Chondrocyte (in vitro differentiated cells): ENCODE data around the gene RPSA. TPM values are rescaled to one million over a fixed set of nuclear protein-coding genes. Genes with fewer than 3 reads are reported as not detected.
"Not testable (repeated sequence)": the region's sequence is repeated elsewhere in the genome, so short reads cannot be mapped to it uniquely, and the experiment has no call there.

Experiments
- DNase-seq: peaks from one replicate; pipeline ENCODE4 v3.0.0; 2021; ENCODE audit warnings: mixed read lengths, low spot score
- H3K27ac Mint-ChIP-seq: one replicate; pipeline ENCODE4 v1.8.0; 2021; ENCODE audit warnings: mild to moderate bottlenecking, moderate library complexity, mixed read lengths; ENCODE audit not compliant: unreplicated experiment
- H3K27me3 Mint-ChIP-seq: 2 replicates; pipeline ENCODE4 v1.8.0; 2021; ENCODE audit warnings: low read depth, mixed read lengths
- H3K36me3 Mint-ChIP-seq: 2 replicates; pipeline ENCODE4 v1.8.0; 2021; ENCODE audit warnings: low read depth, mixed read lengths
- H3K4me1 Mint-ChIP-seq: 2 replicates; pipeline ENCODE4 v1.8.0; 2021; ENCODE audit warnings: low read depth, mild to moderate bottlenecking, mixed read lengths
- H3K4me3 Mint-ChIP-seq: one replicate; pipeline ENCODE4 v1.8.0; 2021; ENCODE audit warnings: mild to moderate bottlenecking, moderate library complexity, mixed read lengths; ENCODE audit not compliant: unreplicated experiment
- H3K9me3 Mint-ChIP-seq: 2 replicates; pipeline ENCODE4 v1.8.0; 2021; ENCODE audit warnings: low read depth, mixed read lengths
- CTCF ChIP-seq: fragments of 200-600 bp; sonication (generic); IDR thresholded peaks from 2 replicates; pipeline ENCODE4 v1.5.0; 2021; ENCODE audit warnings: antibody characterized with exemption, mild to moderate bottlenecking, moderate library complexity
- total RNA-seq: library from RNA; stranded (reverse); gene quantifications from 3 replicates; pipeline ENCODE4 v1.2.1, GENCODE V29; 2021

The RPSA gene
- total RNA-seq, 1 donor from 2014 or later, result 723 TPM

DNA sequence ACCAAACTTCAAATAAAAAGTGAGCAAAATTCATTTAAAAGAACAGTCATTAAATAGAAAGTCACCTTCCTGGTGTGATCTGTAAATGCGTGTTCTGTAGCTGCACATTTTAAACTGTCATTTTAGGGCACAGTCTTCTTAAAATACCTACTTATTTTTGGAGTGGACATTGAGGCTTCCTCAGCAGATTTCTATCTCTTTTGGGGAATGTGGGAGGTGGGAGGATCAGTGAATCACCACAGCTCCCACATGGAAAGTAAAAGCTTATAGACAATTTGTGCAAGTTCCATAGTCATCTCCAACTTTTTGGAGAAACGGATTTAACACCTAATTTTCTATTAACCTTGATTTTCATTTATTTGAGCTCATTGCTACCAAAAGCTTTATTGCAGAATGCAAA lies 39.9 kb downstream of the RPSA start:
- Mint-ChIP-seq H3K27me3 (peaks cover 19% of the 10 kb centered on the region), H3K4me1 (peaks cover 4% of the 10 kb centered on the region), H3K4me3 (no peak overlapping the region), H3K9me3 (no peaks in the 10 kb centered on the region), H3K27ac (no peak overlapping the region), H3K36me3 (no peaks in the 10 kb centered on the region)
- DNase-seq, result no peak
- TF ChIP-seq CTCF, result no peak

GRCh38 chr3:39447637-39448483 lies 41.3 kb downstream of the RPSA start:
- TF ChIP-seq CTCF, result peak; percentile 98

GRCh38 chr3:39448506-39449233 lies 42.1 kb downstream of the RPSA start:
- no peak for TF ChIP-seq CTCF
- H3K9me3 Mint-ChIP-seq, result no peaks in the 10 kb centered on the region
- peaks cover 34% of the 10 kb centered on the region for H3K27me3 Mint-ChIP-seq
- no peaks in the 10 kb centered on the region for H3K36me3 Mint-ChIP-seq
- no peak overlapping the region for H3K4me3 Mint-ChIP-seq
- DNase-seq, result no peak
- no peak overlapping the region for H3K27ac Mint-ChIP-seq
- H3K4me1 Mint-ChIP-seq, result peaks cover 4% of the 10 kb centered on the region

More at GRCh38 chr3:39447637-39448483, 41.3 kb downstream of the RPSA start:
- Mint-ChIP-seq H3K9me3 (no peaks in the 10 kb centered on the region), H3K4me1 (peaks cover 4% of the 10 kb centered on the region), H3K27ac (no peak overlapping the region), H3K27me3 (peaks cover 30% of the 10 kb centered on the region), H3K36me3 (no peaks in the 10 kb centered on the region), H3K4me3 (no peak overlapping the region)
- DNase-seq, result no peak

- Mint-ChIP-seq H3K4me1 (peaks cover 4% of the 10 kb centered on the region), H3K9me3 (no peaks in the 10 kb centered on the region), H3K27ac (no peak overlapping the region), H3K27me3 (peaks cover 33% of the 10 kb centered on the region), H3K4me3 (no peak overlapping the region), H3K36me3 (no peaks in the 10 kb centered on the region)
- DNase-seq, result no peak
- no peak for TF ChIP-seq CTCF
Observed at GRCh38 chr3:39449796-39450195, 43.3 kb downstream of the RPSA start.

DNA sequence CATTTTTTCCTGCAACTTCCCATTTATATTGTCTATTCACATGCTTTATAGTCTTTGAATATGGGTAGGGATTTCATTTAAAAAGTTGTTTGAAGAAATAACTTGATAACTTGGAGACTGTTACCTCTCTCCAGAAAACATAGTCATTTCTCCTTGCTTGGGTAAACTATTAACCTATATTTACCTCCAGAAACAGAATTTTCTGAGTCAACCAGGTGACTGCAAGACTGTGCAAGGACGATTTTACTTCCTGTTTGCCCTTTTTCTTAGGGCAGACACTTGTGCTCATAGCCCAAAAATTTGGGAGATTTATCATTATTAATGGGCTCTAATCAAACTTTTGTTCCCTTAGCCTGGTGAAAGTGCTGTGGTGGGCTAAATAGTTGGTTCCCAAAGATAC lies 46.6 kb downstream of the RPSA start:
- Mint-ChIP-seq H3K4me3 (no peak overlapping the region), H3K4me1 (no peaks in the 10 kb centered on the region), H3K27ac (no peak overlapping the region), H3K9me3 (no peaks in the 10 kb centered on the region), H3K36me3 (no peaks in the 10 kb centered on the region), H3K27me3 (peaks cover 29% of the 10 kb centered on the region)
- no peak for DNase-seq
- no peak for TF ChIP-seq CTCF

DNA sequence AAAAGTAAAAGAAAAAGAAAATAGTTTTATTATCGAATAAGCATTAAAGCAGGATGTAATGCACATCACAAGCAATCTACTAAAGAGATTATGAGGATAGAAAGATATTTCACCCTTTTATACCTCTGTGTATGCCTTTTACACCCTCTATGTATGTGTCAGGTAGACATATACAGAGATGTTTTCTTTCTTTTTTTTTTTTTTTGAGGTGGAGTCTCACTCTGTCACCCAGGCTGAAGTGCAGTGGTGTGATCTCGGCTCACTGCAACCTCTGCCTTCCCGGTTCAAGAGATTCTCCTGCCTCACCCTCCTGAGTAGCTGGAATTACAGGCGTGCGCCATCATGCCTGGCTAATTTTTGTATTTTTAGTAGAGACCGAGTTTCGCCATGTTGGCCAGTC lies 47.4 kb downstream of the RPSA start:
- not testable (repeated sequence) for H3K27ac Mint-ChIP-seq, H3K4me3 Mint-ChIP-seq, H3K9me3 Mint-ChIP-seq, H3K36me3 Mint-ChIP-seq, DNase-seq, H3K4me1 Mint-ChIP-seq
- H3K27me3 Mint-ChIP-seq, result peaks cover 27% of the 10 kb centered on the region
